ENCODE data around the gene SPRYD3.

The SPRYD3 gene

DNA sequence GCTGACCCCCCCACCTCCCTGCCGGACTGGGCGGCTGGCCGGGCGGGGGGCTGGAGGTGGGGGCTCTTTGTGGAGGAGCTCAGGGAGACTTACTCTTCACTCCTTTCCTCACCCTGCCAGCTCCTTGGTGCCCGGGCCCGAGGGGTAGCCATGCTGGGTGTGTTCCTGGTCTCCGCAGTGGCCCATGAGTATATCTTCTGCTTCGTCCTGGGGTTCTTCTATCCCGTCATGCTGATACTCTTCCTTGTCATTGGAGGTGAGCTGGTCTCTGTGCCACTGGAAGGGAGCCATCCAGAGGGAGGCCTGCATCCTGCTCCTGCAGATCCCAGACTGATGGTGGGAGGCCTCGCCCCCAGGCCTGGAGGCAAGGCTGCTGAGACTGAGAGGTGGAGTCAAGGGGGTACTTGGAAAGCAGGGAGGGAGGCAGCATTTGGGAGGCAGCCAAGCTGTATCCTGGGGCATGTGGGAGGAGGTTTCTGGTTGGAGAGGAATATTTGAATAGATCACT lies 43.8 kb upstream of the SPRYD3 start (continued):
- TF ChIP-seq, protein P1, sequence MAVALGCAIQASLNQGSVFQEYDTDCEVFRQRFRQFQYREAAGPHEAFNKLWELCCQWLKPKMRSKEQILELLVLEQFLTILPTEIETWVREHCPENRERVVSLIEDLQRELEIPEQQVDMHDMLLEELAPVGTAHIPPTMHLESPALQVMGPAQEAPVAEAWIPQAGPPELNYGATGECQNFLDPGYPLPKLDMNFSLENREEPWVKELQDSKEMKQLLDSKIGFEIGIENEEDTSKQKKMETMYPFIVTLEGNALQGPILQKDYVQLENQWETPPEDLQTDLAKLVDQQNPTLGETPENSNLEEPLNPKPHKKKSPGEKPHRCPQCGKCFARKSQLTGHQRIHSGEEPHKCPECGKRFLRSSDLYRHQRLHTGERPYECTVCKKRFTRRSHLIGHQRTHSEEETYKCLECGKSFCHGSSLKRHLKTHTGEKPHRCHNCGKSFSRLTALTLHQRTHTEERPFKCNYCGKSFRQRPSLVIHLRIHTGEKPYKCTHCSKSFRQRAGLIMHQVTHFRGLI (tag by site-specific recombination; IDR thresholded peaks at IDR 0.05) = no peak
- no peak for TF ChIP-seq WT1 (tag by site-specific recombination; IDR thresholded peaks at IDR 0.05)
- TF ChIP-seq ZNF23 (tag by site-specific recombination; IDR thresholded peaks at IDR 0.05; ENCODE audit: borderline replicate concordance) = no peak
- no peak for TF ChIP-seq ZBTB7A (tag by site-specific recombination; IDR thresholded peaks at IDR 0.05; ENCODE audit: low read depth)
- peak; percentile 87 for TF ChIP-seq ZFHX2 (tag by site-specific recombination; conservative IDR thresholded peaks at IDR 0.05)
- TF ChIP-seq PRDM1 (tag by site-specific recombination; IDR thresholded peaks at IDR 0.05) = no peak
- no peak for TF ChIP-seq BCL6B (tag by site-specific recombination; IDR thresholded peaks at IDR 0.05)
- TF ChIP-seq ZNF24 (tag by site-specific recombination; IDR thresholded peaks at IDR 0.05) = no peak
- TF ChIP-seq ZBTB44 (tag by site-specific recombination; IDR thresholded peaks at IDR 0.05) = no peak
- TF ChIP-seq ZNF670 (tag by site-specific recombination; IDR thresholded peaks at IDR 0.05; ENCODE audit: low read depth) = no peak
- TF ChIP-seq ZNF398 (tag by site-specific recombination; IDR thresholded peaks at IDR 0.05) = peak; percentile 40; the same call in 1 of the 2 replicates

DNA sequence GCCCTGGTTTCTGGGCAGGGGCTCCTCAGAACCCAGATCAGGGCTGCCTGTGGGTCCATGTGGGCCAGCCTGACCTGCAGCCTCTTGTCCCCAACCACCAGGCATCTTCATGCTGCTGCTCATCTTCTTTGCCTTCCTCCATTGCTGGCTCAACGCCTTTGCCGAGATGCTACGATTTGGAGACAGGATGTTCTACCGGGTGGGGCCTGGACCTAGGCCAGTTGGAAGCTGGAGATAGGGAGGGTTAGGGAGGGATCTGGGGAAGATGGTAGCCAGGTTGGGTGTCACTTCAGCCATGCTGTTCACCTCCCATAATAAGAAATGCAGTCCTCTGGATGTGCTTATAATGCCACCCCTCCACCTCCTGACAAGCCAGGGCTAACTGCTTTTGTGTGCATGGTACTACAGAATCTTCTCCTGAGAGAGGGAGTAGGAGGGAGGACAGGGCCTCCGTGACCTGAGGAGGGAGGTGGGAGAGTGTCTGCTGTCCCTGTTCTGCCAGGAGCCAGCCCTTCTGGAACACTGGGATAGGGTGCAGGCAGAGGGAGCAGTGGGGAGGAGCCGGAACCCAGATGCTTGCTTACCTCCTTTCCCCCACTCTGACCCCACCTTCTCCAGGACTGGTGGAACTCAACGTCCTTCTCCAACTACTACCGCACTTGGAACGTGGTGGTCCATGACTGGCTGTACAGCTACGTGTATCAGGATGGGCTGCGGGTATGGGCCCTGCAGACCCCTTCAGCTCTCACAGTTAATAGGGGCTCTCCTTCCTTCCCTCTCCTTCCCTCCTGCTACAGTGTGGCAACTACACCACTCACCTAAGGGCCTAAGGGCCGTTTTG lies 41.7 kb upstream of the SPRYD3 start:
- H3K27ac ChIP-seq (ENCODE audit: extremely low read depth, low read depth, low read length) = no peak overlapping the region
- H3K9me3 ChIP-seq (ENCODE audit: control insufficient read depth, insufficient read depth, low read depth, low read length) = no peaks in the 10 kb centered on the region
- TF ChIP-seq WT1 (tag by site-specific recombination; IDR thresholded peaks at IDR 0.05) (0 out of 2 replicates have a peak, but pooled peaks have one; percentile 12), ZNF600 (tag by site-specific recombination; IDR thresholded peaks at IDR 0.05) (peak; percentile 24; the same call in 1 of the 2 replicates), MZF1 (tag by site-specific recombination; IDR thresholded peaks at IDR 0.05; ENCODE audit: borderline replicate concordance) (no peak)
- H3K4me3 ChIP-seq (ENCODE audit: low read depth, low read length) = no peak overlapping the region
- ChIA-PET POLR2A (no interaction called here), CTCF (interaction anchor here (0.8 kb wide), 1 partner anchor 277 kb away, joined by 3 read pairs; no protein-coding TSS in a partner anchor)
- H3K36me3 ChIP-seq (ENCODE audit: control insufficient read depth in 2 of 2, insufficient read depth in 1 of 2, low read length in 2 of 2) = no peaks in the 10 kb centered on the region
- H3K4me1 ChIP-seq (ENCODE audit: control insufficient read depth, insufficient read depth, low read length) = no peaks in the 10 kb centered on the region

DNA sequence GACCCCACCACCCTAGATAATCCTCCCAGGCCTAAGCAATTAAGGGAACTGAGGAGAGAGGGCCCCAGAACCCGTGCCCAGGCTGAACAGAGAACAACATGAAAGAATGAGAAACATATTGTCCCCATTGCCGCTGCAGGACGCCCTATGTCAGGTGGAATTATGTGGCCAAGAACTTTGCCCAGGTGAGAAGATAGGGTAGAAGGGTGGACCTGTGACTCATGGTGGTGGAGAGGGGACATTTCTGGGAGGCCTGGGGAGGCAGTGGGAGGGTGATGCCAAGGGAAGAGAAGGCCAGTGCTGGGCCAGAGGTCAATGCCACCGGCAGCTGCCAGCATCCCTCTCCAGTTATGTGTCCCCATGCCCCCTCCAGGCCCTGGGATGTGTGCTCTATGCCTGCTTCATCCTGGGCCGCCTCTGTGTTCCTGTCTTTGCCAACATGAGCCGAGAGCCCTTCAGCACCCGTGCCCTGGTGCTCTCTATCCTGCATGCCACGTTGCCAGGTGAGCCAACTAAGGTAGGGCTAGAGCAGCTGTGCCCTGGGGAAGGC lies 39.6 kb upstream of the SPRYD3 start:
- Histone ChIP-seq H3K36me3 (ENCODE audit: control insufficient read depth in 2 of 2, insufficient read depth in 1 of 2, low read length in 2 of 2) (no peaks in the 10 kb centered on the region), H3K4me1 (ENCODE audit: control insufficient read depth, insufficient read depth, low read length) (no peaks in the 10 kb centered on the region), H3K4me3 (ENCODE audit: low read depth, low read length) (no peak overlapping the region), H3K9me3 (ENCODE audit: control insufficient read depth, insufficient read depth, low read depth, low read length) (no peaks in the 10 kb centered on the region), H3K27ac (ENCODE audit: extremely low read depth, low read depth, low read length) (no peak overlapping the region)
- ChIA-PET CTCF (no interaction called here), POLR2A (no interaction called here)
- TF ChIP-seq ZNF558 (tag by site-specific recombination; IDR thresholded peaks at IDR 0.05) = no peak
- TF ChIP-seq ZNF24 (tag by site-specific recombination; IDR thresholded peaks at IDR 0.05) = no peak
- no peak for TF ChIP-seq HOXD13 (CRISPR knock-in tag; IDR thresholded peaks at IDR 0.05; ENCODE audit: borderline replicate concordance)
- TF ChIP-seq ZNF132 (tag by site-specific recombination; IDR thresholded peaks at IDR 0.05; ENCODE audit: borderline replicate concordance) = no peak
- no peak for TF ChIP-seq SP2 (tag by site-specific recombination; IDR thresholded peaks at IDR 0.05)
- no peak for TF ChIP-seq ZNF837 (tag by site-specific recombination; IDR thresholded peaks at IDR 0.05)
- TF ChIP-seq ZNF202 (tag by site-specific recombination; IDR thresholded peaks at IDR 0.05; ENCODE audit: borderline replicate concordance) = no peak
- TF ChIP-seq ZNF785 (tag by site-specific recombination; IDR thresholded peaks at IDR 0.05) = no peak
